Subcutaneous abdominal adipose tissue (tissue), 5 donors: ENCODE measurements around the gene CLPSL1.
"Not testable (repeated sequence)": the region's sequence is repeated elsewhere in the genome, so short reads cannot be mapped to it uniquely, and the experiment has no call there.

ENCODE experiments used
- H3K27ac ChIP-seq: one replicate; pipeline ENCODE4 v1.7.0; 2013; ENCODE audit warnings: low read depth, mild to moderate bottlenecking, inconsistent platforms, low read length, moderate library complexity
- H3K27me3 ChIP-seq, 5 donors: one replicate each; pipeline ENCODE4 v1.7.0; 2013; ENCODE audit warnings: low read length in 5 of 5, inconsistent platforms in 1 of 5; ENCODE audit not compliant: control insufficient read depth in 5 of 5, insufficient read depth in 4 of 5
- H3K36me3 ChIP-seq, 5 donors: one replicate each; pipeline ENCODE4 v1.7.0; 2013; ENCODE audit warnings: low read length in 5 of 5; ENCODE audit not compliant: control insufficient read depth in 5 of 5, insufficient read depth in 5 of 5
- H3K4me1 ChIP-seq, 5 donors: one replicate each; pipeline ENCODE4 v1.7.0; 2013; ENCODE audit warnings: low read length in 5 of 5, mild to moderate bottlenecking in 3 of 5, moderate library complexity in 1 of 5; ENCODE audit not compliant: control insufficient read depth in 5 of 5, insufficient read depth in 5 of 5
- H3K4me3 ChIP-seq, 5 donors: one replicate each; pipeline ENCODE4 v1.7.0; 2013; ENCODE audit warnings: low read length in 5 of 5, low read depth in 1 of 5
- H3K9ac ChIP-seq, 5 donors: one replicate each; pipeline ENCODE4 v1.7.0; 2013; ENCODE audit warnings: low read length in 5 of 5, mild to moderate bottlenecking in 4 of 5, moderate library complexity in 3 of 5
- H3K9me3 ChIP-seq, 5 donors: one replicate each; pipeline ENCODE4 v1.7.0; 2013; ENCODE audit warnings: low read length in 5 of 5; ENCODE audit not compliant: control insufficient read depth in 5 of 5
- donor health status: healthy.
- donor health status: healthy.
- donor health status: healthy.
- donor health status: healthy.
- donor health status: healthy.

CLPSL1 gene

DNA sequence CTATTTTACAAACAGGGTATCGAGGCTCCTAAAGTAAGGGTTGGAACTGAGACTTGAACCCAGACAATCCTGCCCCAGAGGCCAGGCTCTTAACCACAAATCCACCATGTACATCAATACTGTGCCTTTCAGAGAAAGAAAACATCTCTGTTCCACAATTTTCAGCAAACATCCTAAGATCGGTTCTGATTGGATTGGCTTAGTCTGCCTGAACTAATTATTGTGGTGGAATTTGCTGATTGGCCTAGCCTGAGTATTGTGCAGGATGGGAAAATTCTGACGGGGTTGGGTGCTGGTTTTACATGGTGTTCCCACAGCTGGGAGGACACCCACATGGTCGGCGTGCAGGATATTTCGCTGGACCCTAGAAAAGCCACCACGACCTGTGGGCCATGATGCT, at the start of gene CLPSL1:
Gene CLPSL1 (plus strand): TSS at position 301 of the 400 bp plus-strand sequence. CDS start 92 bp downstream, at position 393.
- Histone ChIP-seq H3K27ac (no peak within 1 kb of the TSS), H3K4me3 (no peak within 1 kb of the TSS), H3K27me3 (peaks cover 3 to 22% (median 9%) of the 10 kb centered on the region in 5 donors), H3K36me3 (no peaks in the 10 kb centered on the region), H3K9ac (no peak within 1 kb of the TSS), H3K9me3 (no peaks in the 10 kb centered on the region), H3K4me1 (peaks cover 0 to 10% (median 7%) of the 10 kb centered on the region in 5 donors)

GRCh38 chr6:35731414-35731735, 49.4 kb upstream of the CLPSL1 start:
- Histone ChIP-seq H3K4me1 (peaks cover 14 to 70% (median 52%) of the 10 kb centered on the region in 5 donors), H3K9ac (peak overlapping the region in 3 of 5 donors; percentile 61 to 84 (median 70)), H3K4me3 (peak overlapping the region in 4 of 5 donors; percentile 39 to 76 (median 73)), H3K27me3 (no peaks in the 10 kb centered on the region), H3K27ac (peak overlapping the region; percentile 90), H3K9me3 (no peaks in the 10 kb centered on the region), H3K36me3 (no peaks in the 10 kb centered on the region)

- Histone ChIP-seq H3K27me3 (no peaks in the 10 kb centered on the region), H3K9ac (peak overlapping the region; percentile 30 to 84 (median 63)), H3K4me3 (peak overlapping the region; percentile 64 to 92 (median 73)), H3K9me3 (no peaks in the 10 kb centered on the region), H3K36me3 (no peaks in the 10 kb centered on the region), H3K27ac (peak overlapping the region; percentile 90), H3K4me1 (peaks cover 13 to 65% (median 47%) of the 10 kb centered on the region in 5 donors)
Measured at GRCh38 chr6:35731736-35732532, 48.9 kb upstream of the CLPSL1 start.

DNA sequence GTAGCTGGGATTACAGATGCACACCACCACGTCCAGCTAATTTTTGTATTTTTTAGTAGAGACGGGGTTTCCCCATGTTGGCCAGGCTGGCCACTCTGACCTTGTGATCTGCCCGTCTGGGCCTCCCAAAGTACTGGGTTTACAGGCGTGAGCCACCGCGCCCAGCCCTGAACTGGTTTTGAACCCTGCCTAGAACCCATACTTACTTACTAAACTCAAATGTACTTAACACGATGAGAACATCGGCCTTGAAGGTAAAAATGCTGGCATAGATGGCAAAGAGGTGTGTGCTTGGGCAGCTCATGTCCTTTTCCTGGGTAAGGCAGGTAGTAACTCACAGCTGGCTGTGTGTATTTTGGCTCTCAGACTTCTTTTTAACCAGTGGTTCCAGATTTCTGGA, 47.2 kb upstream of the CLPSL1 start:
- Histone ChIP-seq H3K4me1 (peaks cover 9 to 54% (median 33%) of the 10 kb centered on the region in 5 donors), H3K9ac (no peak overlapping the region), H3K36me3 (no peaks in the 10 kb centered on the region), H3K27ac (no peak overlapping the region), H3K27me3 (no peaks in the 10 kb centered on the region), H3K4me3 (no peak overlapping the region), H3K9me3 (no peaks in the 10 kb centered on the region)

GRCh38 chr6:35734319-35734718, 46.5 kb upstream of the CLPSL1 start:
- H3K27me3 ChIP-seq, H3K4me3 ChIP-seq, H3K36me3 ChIP-seq, H3K9me3 ChIP-seq, H3K9ac ChIP-seq, H3K27ac ChIP-seq: not testable (repeated sequence)
- H3K4me1 ChIP-seq = peaks cover 6 to 47% (median 26%) of the 10 kb centered on the region in 5 donors

DNA sequence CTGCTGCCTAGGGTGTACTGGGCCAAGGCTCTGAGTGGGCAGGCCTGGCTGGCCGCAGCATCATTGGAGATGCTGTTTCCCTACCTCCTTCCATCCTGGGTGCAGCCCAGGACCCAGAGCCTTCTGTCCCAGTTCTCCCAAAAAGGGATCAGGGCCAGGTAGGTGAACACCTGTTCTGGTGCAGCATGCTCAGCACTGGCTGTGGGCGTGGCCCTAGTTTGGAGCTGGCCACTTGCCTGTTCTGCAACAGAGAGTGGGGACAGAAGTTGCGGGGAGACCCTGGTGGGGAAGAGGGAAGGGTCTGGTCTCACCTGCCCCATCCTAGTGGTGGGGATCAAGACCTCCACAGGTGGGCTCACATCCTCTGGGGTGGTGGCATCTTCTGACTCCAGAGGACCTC, 45.4 kb upstream of the CLPSL1 start:
- H3K27ac ChIP-seq = no peak overlapping the region
- H3K36me3 ChIP-seq = no peaks in the 10 kb centered on the region
- H3K27me3 ChIP-seq = no peaks in the 10 kb centered on the region
- H3K4me1 ChIP-seq = peaks cover 6 to 44% (median 22%) of the 10 kb centered on the region in 5 donors
- H3K4me3 ChIP-seq = no peak overlapping the region
- H3K9ac ChIP-seq = no peak overlapping the region
- no peaks in the 10 kb centered on the region for H3K9me3 ChIP-seq

DNA sequence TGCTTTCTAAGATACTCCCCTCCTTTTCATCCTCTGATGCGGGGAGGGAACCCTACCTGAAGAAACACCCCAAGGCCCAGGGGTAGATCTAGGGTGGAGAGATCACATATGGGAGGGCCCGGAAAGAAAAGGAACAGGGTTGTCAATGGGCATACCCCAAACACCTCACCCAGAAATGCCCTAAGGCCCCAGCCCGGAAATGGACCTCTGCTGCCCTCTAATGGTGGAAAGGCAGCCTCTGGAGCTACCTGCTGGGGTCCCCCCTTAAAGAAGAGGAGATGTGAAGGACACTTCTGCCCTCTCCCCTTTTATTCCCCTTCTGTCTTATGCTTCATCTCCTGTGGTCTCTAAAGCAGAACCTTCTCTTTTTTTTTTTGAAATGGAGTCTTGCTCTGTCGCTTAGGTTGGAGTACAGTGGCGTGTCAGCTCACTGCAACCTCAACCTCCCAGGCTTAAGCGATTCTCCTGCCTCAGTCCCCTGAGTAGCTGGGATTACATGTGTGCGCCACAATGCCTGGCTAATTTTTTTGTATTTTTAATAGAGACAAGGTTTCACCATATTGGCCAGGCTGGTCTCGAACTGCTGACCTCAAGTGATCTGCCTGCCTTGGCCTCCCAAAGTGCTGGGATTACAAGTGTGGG, 44.4 kb upstream of the CLPSL1 start:
- Histone ChIP-seq H3K27ac (no peak overlapping the region), H3K9ac (no peak overlapping the region), H3K4me1 (peaks cover 4 to 39% (median 16%) of the 10 kb centered on the region in 5 donors)

DNA sequence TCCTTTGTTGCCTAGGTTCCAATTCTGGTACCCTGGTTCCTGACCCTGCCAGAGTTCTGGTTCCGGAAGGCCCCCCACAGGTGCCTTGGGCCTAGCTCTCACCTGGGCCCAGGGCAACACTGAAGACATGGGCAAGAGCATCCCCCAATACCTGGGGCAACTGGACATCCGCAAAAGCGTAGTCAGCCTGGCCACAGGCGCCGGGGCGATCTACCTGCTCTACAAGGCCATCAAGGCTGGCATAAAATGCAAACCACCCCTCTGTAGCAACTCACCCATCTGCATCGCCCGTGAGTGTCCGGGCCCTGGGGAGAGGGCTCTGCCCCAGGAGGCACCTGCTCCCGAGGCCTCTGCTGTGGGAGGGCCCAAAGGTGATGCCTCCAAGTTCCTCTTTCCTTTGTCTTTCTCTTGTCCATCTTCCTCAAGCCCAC, 43.8 kb upstream of the CLPSL1 start, which contains the start of gene ARMC12:
Gene ARMC12 (plus strand): TSS at position 51 of the 431 bp plus-strand sequence. CDS start 77 bp downstream, at position 128.
- Histone ChIP-seq H3K4me3 (no peak within 1 kb of the TSS), H3K27me3 (no peaks in the 10 kb centered on the region), H3K36me3 (no peaks in the 10 kb centered on the region), H3K9ac (no peak within 1 kb of the TSS), H3K9me3 (no peaks in the 10 kb centered on the region), H3K4me1 (peaks cover 4 to 34% (median 11%) of the 10 kb centered on the region in 5 donors), H3K27ac (no peak within 1 kb of the TSS)

More for the DNA sequence above, 44.4 kb upstream of the CLPSL1 start:
- no peaks in the 10 kb centered on the region for H3K27me3 ChIP-seq
- no peaks in the 10 kb centered on the region for H3K9me3 ChIP-seq
- no peak overlapping the region for H3K4me3 ChIP-seq
- no peaks in the 10 kb centered on the region for H3K36me3 ChIP-seq

- H3K4me3 ChIP-seq = no peak overlapping the region
- H3K27me3 ChIP-seq = peaks cover 0 to 1% (median 0%) of the 10 kb centered on the region in 5 donors
- peaks cover under 1 to 29% (median 5%) of the 10 kb centered on the region in 5 donors for H3K4me1 ChIP-seq
- no peak overlapping the region for H3K27ac ChIP-seq
- H3K36me3 ChIP-seq = no peaks in the 10 kb centered on the region
- no peaks in the 10 kb centered on the region for H3K9me3 ChIP-seq
- H3K9ac ChIP-seq = no peak overlapping the region
Measured at GRCh38 chr6:35737413-35738211, 43.2 kb upstream of the CLPSL1 start.
